GM12872 (cell line): ENCODE results near the gene CHAC1.

Experiments
- TF ChIP-seq, protein P1 (sequence below): IDR thresholded peaks from 3 replicates; pipeline ENCODE4 v1.5.1; 2011; ENCODE audit warnings: low read depth, mild to moderate bottlenecking, low read length, moderate library complexity; ENCODE audit not compliant: insufficient read depth

Gene CHAC1

GRCh38 chr15:40930430-40931299 is 22.6 kb upstream of the CHAC1 start:
- TF ChIP-seq, protein P1, sequence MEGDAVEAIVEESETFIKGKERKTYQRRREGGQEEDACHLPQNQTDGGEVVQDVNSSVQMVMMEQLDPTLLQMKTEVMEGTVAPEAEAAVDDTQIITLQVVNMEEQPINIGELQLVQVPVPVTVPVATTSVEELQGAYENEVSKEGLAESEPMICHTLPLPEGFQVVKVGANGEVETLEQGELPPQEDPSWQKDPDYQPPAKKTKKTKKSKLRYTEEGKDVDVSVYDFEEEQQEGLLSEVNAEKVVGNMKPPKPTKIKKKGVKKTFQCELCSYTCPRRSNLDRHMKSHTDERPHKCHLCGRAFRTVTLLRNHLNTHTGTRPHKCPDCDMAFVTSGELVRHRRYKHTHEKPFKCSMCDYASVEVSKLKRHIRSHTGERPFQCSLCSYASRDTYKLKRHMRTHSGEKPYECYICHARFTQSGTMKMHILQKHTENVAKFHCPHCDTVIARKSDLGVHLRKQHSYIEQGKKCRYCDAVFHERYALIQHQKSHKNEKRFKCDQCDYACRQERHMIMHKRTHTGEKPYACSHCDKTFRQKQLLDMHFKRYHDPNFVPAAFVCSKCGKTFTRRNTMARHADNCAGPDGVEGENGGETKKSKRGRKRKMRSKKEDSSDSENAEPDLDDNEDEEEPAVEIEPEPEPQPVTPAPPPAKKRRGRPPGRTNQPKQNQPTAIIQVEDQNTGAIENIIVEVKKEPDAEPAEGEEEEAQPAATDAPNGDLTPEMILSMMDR, result peak; percentile 90

- TF ChIP-seq, protein P1, result no peak
Measured at GRCh38 chr15:40931300-40932142, 21.8 kb upstream of the CHAC1 start.

GRCh38 chr15:40932156-40932555 is 21.1 kb upstream of the CHAC1 start:
- TF ChIP-seq, protein P1, result 0 out of 3 replicates have a peak, but pooled peaks have one; percentile 14

- TF ChIP-seq, protein P1, result no peak
Measured at GRCh38 chr15:40932649-40933516, 20.4 kb upstream of the CHAC1 start.

GRCh38 chr15:40933517-40933902 is 19.8 kb upstream of the CHAC1 start:
- TF ChIP-seq, protein P1, result no peak

DNA sequence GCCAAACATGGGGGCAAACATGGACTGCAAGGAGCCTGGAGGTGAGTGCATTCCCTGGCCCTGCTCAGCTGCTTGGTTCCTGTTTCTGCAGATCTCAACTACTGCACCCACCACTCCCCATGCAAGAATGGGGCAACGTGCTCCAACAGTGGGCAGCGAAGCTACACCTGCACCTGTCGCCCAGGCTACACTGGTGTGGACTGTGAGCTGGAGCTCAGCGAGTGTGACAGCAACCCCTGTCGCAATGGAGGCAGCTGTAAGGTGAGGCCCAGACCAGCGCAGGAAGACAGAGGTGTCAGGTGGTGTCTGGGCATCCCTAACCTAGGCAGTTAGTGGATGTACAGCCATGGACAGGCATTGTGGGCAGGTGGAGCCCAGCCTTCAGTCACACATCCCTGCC is 18.8 kb upstream of the CHAC1 start:
- TF ChIP-seq, protein P1, result no peak
